Activated B cell treated with CpG ODN at 0.5 μM for 24 hours (primary cell): ENCODE results near the gene VEPH1. TPM values are rescaled to one million over a fixed set of nuclear protein-coding genes. Genes with fewer than 3 reads are reported as not detected.

Experiments
- ATAC-seq: fragments of 200-7000 bp; cut with Tn5 transposase; one replicate; pipeline ENCODE4 v1.10.0; 2021; ENCODE audit warnings: low read depth, mild to moderate bottlenecking, moderate library complexity
- CTCF ChIA-PET: fragments of 350-600 bp; sonication (Branson Sonifier 250); formaldehyde crosslinking; loops from one replicate; lab custom pipeline; 2021; ENCODE audit warnings: antibody characterized with exemption; lab: Charles Lee
- POLR2A ChIA-PET: fragments of 350-600 bp; sonication (Branson Sonifier 250); formaldehyde crosslinking; loops from one replicate; lab custom pipeline; 2021; ENCODE audit warnings: antibody characterized with exemption; lab: Charles Lee
- DNase-seq: peaks from one replicate; pipeline ENCODE4 v3.0.0; 2022
- H3K27ac Mint-ChIP-seq: one replicate; pipeline ENCODE4 v1.8.0; 2020; ENCODE audit warnings: mixed read lengths
- H3K27me3 Mint-ChIP-seq: one replicate; pipeline ENCODE4 v1.8.0; 2021; ENCODE audit warnings: mixed read lengths
- H3K36me3 Mint-ChIP-seq: one replicate; pipeline ENCODE4 v1.8.0; 2021; ENCODE audit warnings: low read depth, mixed read lengths
- H3K4me1 Mint-ChIP-seq: one replicate; pipeline ENCODE4 v1.8.0; 2021; ENCODE audit warnings: mixed read lengths
- H3K4me3 Mint-ChIP-seq: one replicate; pipeline ENCODE4 v1.8.0; 2020; ENCODE audit warnings: mild to moderate bottlenecking, mixed read lengths
- H3K9me3 Mint-ChIP-seq: one replicate; pipeline ENCODE4 v1.8.0; 2020; ENCODE audit warnings: mixed read lengths
- CTCF ChIP-seq: fragments of 200-600 bp; IDR thresholded peaks from one replicate; pipeline ENCODE4 v1.8.0; 2022; ENCODE audit warnings: antibody characterized with exemption, mild to moderate bottlenecking
- intact Hi-C: fragments of 100-400 bp; cut with micrococcal nuclease; formaldehyde crosslinking; loops from one replicate; pipeline ENCODE4 v1.15.1; 2024
- total RNA-seq: library from RNA; stranded (reverse); gene quantifications from 2 replicates; pipeline ENCODE4 v1.2.3, GENCODE V29; 2022

VEPH1 gene
- total RNA-seq, 1 donor from 2014 or later, result not detected

- no peak for TF ChIP-seq CTCF
- DNase-seq, result no peak
- H3K4me1 Mint-ChIP-seq, result no peaks in the 10 kb centered on the region
- ChIA-PET POLR2A (no interaction called here), CTCF (no interaction called here)
- intact Hi-C loops, result no loop called here
- ATAC-seq, result no peak
- H3K9me3 Mint-ChIP-seq, result peaks cover 6% of the 10 kb centered on the region
- H3K36me3 Mint-ChIP-seq, result no peaks in the 10 kb centered on the region
- H3K27me3 Mint-ChIP-seq, result no peaks in the 10 kb centered on the region
- H3K4me3 Mint-ChIP-seq, result no peak overlapping the region
- H3K27ac Mint-ChIP-seq, result no peak overlapping the region
Observed at GRCh38 chr3:157423337-157423736, 79.9 kb downstream of the VEPH1 start.

- ChIA-PET POLR2A (no interaction called here), CTCF (no interaction called here)
- ATAC-seq (no peak), DNase-seq (no peak)
- no peak for TF ChIP-seq CTCF
- Mint-ChIP-seq H3K9me3 (peaks cover 3% of the 10 kb centered on the region), H3K36me3 (no peaks in the 10 kb centered on the region), H3K4me1 (no peaks in the 10 kb centered on the region), H3K4me3 (no peak overlapping the region), H3K27me3 (no peaks in the 10 kb centered on the region), H3K27ac (no peak overlapping the region)
- intact Hi-C loops, result no loop called here
Observed at GRCh38 chr3:157420606-157421130, 82.5 kb downstream of the VEPH1 start.

- intact Hi-C loops, result no loop called here
- peaks cover 4% of the 10 kb centered on the region for H3K27me3 Mint-ChIP-seq
- ATAC-seq, result no peak
- no peak for TF ChIP-seq CTCF
- no peaks in the 10 kb centered on the region for H3K9me3 Mint-ChIP-seq
- CTCF ChIA-PET, result no interaction called here
- no peak overlapping the region for H3K27ac Mint-ChIP-seq
- DNase-seq, result no peak
- H3K4me3 Mint-ChIP-seq, result no peak overlapping the region
- no peaks in the 10 kb centered on the region for H3K36me3 Mint-ChIP-seq
- POLR2A ChIA-PET, result no interaction called here
- H3K4me1 Mint-ChIP-seq, result no peaks in the 10 kb centered on the region
Observed at GRCh38 chr3:157418104-157418503, 85.1 kb downstream of the VEPH1 start.

GRCh38 chr3:157417247-157417646 lies 86.0 kb downstream of the VEPH1 start:
- no peak for DNase-seq
- intact Hi-C loops, result no loop called here
- H3K4me1 Mint-ChIP-seq, result no peaks in the 10 kb centered on the region
- no peaks in the 10 kb centered on the region for H3K9me3 Mint-ChIP-seq
- no peak overlapping the region for H3K27ac Mint-ChIP-seq
- CTCF ChIA-PET, result no interaction called here
- POLR2A ChIA-PET, result no interaction called here
- H3K27me3 Mint-ChIP-seq, result peaks cover 4% of the 10 kb centered on the region
- ATAC-seq, result no peak
- no peaks in the 10 kb centered on the region for H3K36me3 Mint-ChIP-seq
- no peak overlapping the region for H3K4me3 Mint-ChIP-seq
- no peak for TF ChIP-seq CTCF

GRCh38 chr3:157416347-157417087 lies 86.7 kb downstream of the VEPH1 start:
- H3K4me3 Mint-ChIP-seq, result no peak overlapping the region
- H3K9me3 Mint-ChIP-seq, result no peaks in the 10 kb centered on the region
- no peak for TF ChIP-seq CTCF
- no peaks in the 10 kb centered on the region for H3K36me3 Mint-ChIP-seq
- CTCF ChIA-PET, result no interaction called here
- no peak overlapping the region for H3K27ac Mint-ChIP-seq
- H3K27me3 Mint-ChIP-seq, result peaks cover 4% of the 10 kb centered on the region
- intact Hi-C loops, result no loop called here
- POLR2A ChIA-PET, result no interaction called here
- no peak for DNase-seq
- no peaks in the 10 kb centered on the region for H3K4me1 Mint-ChIP-seq
- no peak for ATAC-seq
